Bronchial epithelial cell (primary cell): ENCODE data around the gene LIMS2. TPM values are rescaled to one million over a fixed set of nuclear protein-coding genes. Genes with fewer than 3 reads are reported as not detected.

Experiments
- DNase-seq: peaks from one replicate; pipeline ENCODE4 v3.0.0-alpha.2; 2010; ENCODE audit warnings: low read depth
- FAIRE-seq: peaks from 2 replicates; lab custom pipeline; 2011; peaks lifted over from hg19 to GRCh38; lab: Jason Lieb, UNC
- H3K27me3 ChIP-seq: 2 replicates; pipeline ENCODE4 v1.5.1; 2011; ENCODE audit warnings: low read length; ENCODE audit not compliant: control insufficient read depth, insufficient read depth
- H3K36me3 ChIP-seq: 2 replicates; pipeline ENCODE4 v1.5.1; 2011; ENCODE audit warnings: low read length; ENCODE audit not compliant: control insufficient read depth, insufficient read depth
- H3K4me3 ChIP-seq: 2 replicates; pipeline ENCODE4 v1.5.1; 2011; ENCODE audit warnings: mild to moderate bottlenecking, low read depth, low read length, control low read depth
- total RNA-seq: library from RNA; depleted of rRNA; stranded (reverse); fragments of >200 nt; gene quantifications from 2 replicates; pipeline ENCODE4 v1.2.1, GENCODE V29; 2014
- TF ChIP-seq, protein P1 (sequence below): IDR thresholded peaks from 2 replicates; pipeline ENCODE4 v1.5.1; 2011; ENCODE audit warnings: mild to moderate bottlenecking, moderate library complexity, low read length, control low read depth, inconsistent platforms; ENCODE audit not compliant: insufficient read depth, severe bottlenecking

Gene LIMS2
- total RNA-seq, 1 donor from 2014 or later: 0.79 TPM

DNA sequence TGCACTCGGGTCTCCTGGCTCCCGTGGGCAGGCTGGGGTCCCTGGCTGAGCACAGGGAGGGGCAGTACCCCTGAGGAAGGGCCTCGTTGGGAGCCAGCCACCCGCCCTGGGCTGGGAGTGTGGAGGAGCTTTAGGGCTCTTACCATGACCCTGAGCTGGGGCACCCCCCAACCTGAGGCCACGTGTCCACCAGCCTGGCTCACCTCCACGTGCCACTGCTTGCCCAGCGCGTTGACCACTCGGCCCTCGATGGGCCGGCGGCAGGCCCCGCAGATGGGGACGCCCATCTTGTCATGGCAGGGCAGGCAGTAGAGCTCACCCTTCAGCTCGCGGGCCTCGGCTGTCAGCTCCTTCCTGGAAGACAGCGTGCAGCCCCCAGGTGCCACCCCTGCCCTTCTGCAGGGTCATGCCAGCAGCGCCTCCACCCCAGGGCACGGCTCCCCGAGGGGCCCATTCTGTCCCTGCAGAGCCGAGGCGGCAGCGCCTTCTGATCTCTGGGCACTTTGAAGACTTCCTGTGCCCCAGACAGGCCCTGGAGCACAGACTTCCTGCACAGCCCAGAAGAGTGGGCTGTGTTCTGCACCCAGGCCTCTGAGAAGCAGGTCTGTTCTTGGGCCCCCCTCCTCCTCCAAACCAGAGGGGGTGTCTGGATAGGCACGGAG, 33.4 kb downstream of the LIMS2 start:
- Histone ChIP-seq H3K27me3 (peaks cover 1% of the 10 kb centered on the region), H3K4me3 (no peak overlapping the region), H3K36me3 (no peaks in the 10 kb centered on the region)
- FAIRE-seq (no peak), DNase-seq (no peak)
- TF ChIP-seq, protein P1, sequence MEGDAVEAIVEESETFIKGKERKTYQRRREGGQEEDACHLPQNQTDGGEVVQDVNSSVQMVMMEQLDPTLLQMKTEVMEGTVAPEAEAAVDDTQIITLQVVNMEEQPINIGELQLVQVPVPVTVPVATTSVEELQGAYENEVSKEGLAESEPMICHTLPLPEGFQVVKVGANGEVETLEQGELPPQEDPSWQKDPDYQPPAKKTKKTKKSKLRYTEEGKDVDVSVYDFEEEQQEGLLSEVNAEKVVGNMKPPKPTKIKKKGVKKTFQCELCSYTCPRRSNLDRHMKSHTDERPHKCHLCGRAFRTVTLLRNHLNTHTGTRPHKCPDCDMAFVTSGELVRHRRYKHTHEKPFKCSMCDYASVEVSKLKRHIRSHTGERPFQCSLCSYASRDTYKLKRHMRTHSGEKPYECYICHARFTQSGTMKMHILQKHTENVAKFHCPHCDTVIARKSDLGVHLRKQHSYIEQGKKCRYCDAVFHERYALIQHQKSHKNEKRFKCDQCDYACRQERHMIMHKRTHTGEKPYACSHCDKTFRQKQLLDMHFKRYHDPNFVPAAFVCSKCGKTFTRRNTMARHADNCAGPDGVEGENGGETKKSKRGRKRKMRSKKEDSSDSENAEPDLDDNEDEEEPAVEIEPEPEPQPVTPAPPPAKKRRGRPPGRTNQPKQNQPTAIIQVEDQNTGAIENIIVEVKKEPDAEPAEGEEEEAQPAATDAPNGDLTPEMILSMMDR: no peak

DNA sequence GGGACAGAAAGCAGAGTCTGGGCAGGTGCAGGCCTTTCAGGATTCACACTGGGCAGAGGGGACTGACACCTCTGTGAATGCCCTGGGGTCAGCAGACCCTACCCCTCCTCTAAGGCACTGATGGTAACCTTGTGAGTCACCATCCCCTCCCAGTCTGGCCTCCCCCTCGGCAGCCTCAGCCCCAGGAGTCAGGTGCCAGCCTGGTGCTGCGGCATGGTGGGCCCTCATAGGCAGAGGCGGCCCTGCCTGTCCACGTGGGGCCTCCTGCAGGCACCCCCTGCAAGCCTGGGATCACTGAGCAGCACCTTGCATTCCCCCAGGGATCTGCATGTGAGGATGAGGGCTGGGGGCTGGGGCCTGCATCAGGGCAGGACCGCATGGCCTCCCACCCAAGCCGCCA, 34.2 kb downstream of the LIMS2 start:
- DNase-seq (no peak), FAIRE-seq (no peak)
- TF ChIP-seq, protein P1: no peak
- no peaks in the 10 kb centered on the region for H3K27me3 ChIP-seq
- H3K36me3 ChIP-seq: no peaks in the 10 kb centered on the region
- H3K4me3 ChIP-seq: no peak overlapping the region

DNA sequence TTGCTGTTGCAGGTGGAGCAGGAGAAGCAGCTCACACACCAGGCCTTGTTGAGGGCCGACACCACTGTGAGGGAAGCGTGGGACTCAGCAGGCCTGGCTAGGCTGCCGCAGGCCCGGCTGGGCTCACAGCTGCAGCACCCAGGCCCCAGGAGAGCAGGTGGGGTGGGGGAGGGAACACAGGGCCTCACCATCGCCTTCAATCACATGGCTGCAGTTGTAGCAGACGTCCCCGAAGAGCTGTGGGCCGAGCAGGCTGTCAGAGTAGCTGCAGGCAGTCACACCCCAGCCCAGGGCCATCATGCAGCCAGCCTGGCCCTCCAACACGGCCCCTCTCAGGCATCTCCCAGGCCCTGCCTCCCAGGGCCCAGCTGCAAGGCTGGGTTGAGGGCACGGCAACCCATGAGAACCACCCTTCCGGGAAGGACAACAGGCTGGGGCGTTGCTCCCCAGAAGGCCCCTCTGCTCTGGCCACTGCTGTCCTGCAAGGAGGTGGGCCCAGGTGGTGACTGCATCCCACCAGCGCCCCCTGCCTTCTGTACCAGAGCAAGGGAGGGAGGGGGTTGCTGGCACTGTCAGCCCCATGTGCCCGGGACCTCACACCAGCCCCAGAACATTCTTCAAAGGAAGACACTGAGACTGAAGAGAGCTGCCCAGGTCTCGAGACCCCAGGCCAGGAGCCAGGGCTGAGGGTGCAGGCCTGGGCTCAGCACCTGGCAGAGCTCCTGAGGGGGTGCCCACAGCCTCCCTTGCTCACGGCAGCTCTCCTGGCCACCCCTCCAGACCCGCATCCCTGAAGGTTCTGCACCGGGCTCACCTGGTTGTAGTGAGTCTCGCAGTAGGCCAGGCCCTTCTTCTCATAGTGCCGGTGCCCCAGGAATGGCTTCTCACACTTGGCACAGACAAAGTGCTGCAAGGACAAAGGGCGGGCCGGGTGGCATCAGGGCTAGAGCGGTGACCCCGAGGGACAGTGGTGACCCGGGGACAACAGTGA, 35.0 kb downstream of the LIMS2 start:
- DNase-seq: no peak
- no peak for FAIRE-seq
- H3K4me3 ChIP-seq: no peak overlapping the region
- TF ChIP-seq, protein P1: no peak
- H3K27me3 ChIP-seq: no peaks in the 10 kb centered on the region
- H3K36me3 ChIP-seq: no peaks in the 10 kb centered on the region

DNA sequence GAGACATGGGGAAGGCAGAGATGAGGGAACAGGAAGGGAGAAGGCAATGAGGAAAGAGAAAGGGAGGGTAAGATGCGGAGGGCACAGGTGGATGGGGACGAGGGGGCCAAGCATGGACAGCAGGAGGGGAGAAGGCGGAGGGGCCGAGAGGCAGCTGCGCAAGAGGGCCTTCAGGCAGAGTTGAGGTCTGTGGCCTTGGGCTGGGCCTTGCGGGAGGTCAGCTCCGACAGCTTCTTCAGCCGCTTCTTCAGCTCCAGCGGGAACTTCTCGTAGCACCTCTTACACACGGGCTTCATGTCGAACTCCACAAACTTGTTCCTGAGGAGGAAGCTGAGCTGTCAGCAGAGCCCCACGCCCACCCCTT, 36.2 kb downstream of the LIMS2 start:
- H3K4me3 ChIP-seq: no peak overlapping the region
- no peaks in the 10 kb centered on the region for H3K36me3 ChIP-seq
- no peak for FAIRE-seq
- no peaks in the 10 kb centered on the region for H3K27me3 ChIP-seq
- TF ChIP-seq, protein P1: no peak
- DNase-seq: no peak

DNA sequence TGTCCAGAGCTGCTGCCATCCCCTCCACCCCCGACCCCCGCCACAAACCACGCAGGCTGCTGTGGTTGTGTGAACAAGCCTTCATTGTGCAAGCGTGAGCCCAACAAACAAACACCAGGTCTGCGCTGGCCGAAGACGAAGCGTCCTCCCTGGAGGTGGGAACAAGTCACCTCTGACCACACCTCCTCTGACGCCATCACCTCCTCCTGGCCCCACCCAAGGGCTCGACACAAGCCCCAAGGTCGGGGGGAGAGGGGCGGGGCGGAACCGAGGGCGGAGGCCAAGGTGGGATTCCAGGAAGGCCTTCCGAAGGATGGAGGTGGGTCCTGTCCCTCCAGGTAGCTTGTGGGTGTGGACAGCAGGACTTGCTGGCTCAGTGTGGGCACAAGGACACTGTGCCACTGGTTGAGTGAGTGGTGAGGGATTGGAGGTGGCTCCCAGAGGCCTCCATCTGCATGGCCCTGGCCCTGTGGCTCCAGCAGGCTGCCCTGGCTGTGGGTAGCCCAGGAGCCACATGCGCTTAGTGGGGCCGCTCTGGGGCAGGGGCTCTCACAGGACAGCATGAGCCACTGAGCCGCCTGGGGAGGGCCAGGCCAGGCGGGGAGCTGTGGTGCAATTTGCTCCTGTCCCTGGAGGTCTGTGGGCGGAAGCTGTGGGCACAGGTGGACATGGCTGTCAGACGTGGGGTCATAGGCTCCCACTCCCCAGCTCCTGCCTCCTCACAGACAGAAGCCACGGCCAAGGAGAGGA, 36.8 kb downstream of the LIMS2 start:
- FAIRE-seq (no peak), DNase-seq (peak; percentile 28)
- Histone ChIP-seq H3K4me3 (no peak overlapping the region), H3K27me3 (no peaks in the 10 kb centered on the region), H3K36me3 (no peaks in the 10 kb centered on the region)
- TF ChIP-seq, protein P1: no peak
